Neural cell (in vitro differentiated cells): Measurements from ENCODE around the gene BARHL2. TPM values are rescaled to one million over a fixed set of nuclear protein-coding genes. Genes with fewer than 3 reads are reported as not detected.

Experiments
- H2AFZ ChIP-seq: fragments of 200-600, 300-800 bp; sonication (generic), shearing (Covaris generic); 2 replicates; pipeline ENCODE4 v1.6.0; 2014; ENCODE audit warnings: low read depth, mild to moderate bottlenecking, antibody characterized with exemption, low read length, moderate library complexity
- H3F3A ChIP-seq: fragments of 200-600 bp; shearing (Covaris generic); 2 replicates; pipeline ENCODE4 v1.6.1; 2016; ENCODE audit warnings: mild to moderate bottlenecking, moderate library complexity, mixed read lengths, antibody characterized with exemption, low read length; ENCODE audit not compliant: insufficient read depth, poor library complexity, severe bottlenecking
- H3K27ac ChIP-seq: fragments of 200-600, 300-800 bp; sonication (generic), shearing (Covaris generic); 2 replicates; pipeline ENCODE4 v1.5.1; 2014; ENCODE audit warnings: mild to moderate bottlenecking, low read length, moderate library complexity
- H3K27me3 ChIP-seq: fragments of 300-800, 200-600 bp; sonication (generic), shearing (Covaris generic); 2 replicates; pipeline ENCODE4 v1.6.0; 2014; ENCODE audit warnings: mild to moderate bottlenecking, low read depth, low read length, moderate library complexity; ENCODE audit not compliant: insufficient read depth
- H3K36me3 ChIP-seq: fragments of 300-800, 200-600 bp; sonication (generic), shearing (Covaris generic); 2 replicates; pipeline ENCODE4 v1.5.1; 2014; ENCODE audit warnings: mild to moderate bottlenecking, antibody characterized with exemption, low read length, moderate library complexity; ENCODE audit not compliant: insufficient read depth
- H3K4me2 ChIP-seq: fragments of 300-800, 200-600 bp; sonication (generic), shearing (Covaris generic); 2 replicates; pipeline ENCODE4 v1.6.0; 2014; ENCODE audit warnings: mild to moderate bottlenecking, low read length
- H3K4me3 ChIP-seq: fragments of 300-800, 200-600 bp; sonication (generic), shearing (Covaris generic); 2 replicates; pipeline ENCODE4 v1.5.1; 2014; ENCODE audit warnings: mild to moderate bottlenecking, low read length, moderate library complexity
- H3K79me2 ChIP-seq: fragments of 200-600 bp; shearing (Covaris generic); replicated peaks from 2 replicates; pipeline ENCODE4 v1.6.0; 2014; ENCODE audit warnings: mild to moderate bottlenecking, low read length, moderate library complexity; ENCODE audit not compliant: insufficient read depth
- H3K9ac ChIP-seq: fragments of 300-800, 200-600 bp; sonication (generic), shearing (Covaris generic); 2 replicates; pipeline ENCODE4 v1.6.1; 2016; ENCODE audit warnings: mild to moderate bottlenecking, low read length, mixed read lengths
- H3K9me2 ChIP-seq: fragments of 200-600 bp; shearing (Covaris generic); 2 replicates; pipeline ENCODE4 v1.6.1; 2016; ENCODE audit warnings: mild to moderate bottlenecking, low read length, mixed read lengths; ENCODE audit not compliant: insufficient read depth
- H3K9me3 ChIP-seq: fragments of 200-600, 300-800 bp; sonication (generic), shearing (Covaris generic); 2 replicates; pipeline ENCODE4 v1.6.1; 2016; ENCODE audit warnings: mild to moderate bottlenecking, mixed run types, low read length, moderate library complexity, mixed read lengths
- H4K20me1 ChIP-seq: fragments of 200-600 bp; shearing (Covaris generic); 2 replicates; pipeline ENCODE4 v1.6.1; 2016; ENCODE audit warnings: mild to moderate bottlenecking, mixed run types; ENCODE audit not compliant: insufficient read depth
- CTCF ChIP-seq: fragments of 450-650 bp; IDR thresholded peaks from 2 replicates; pipeline ENCODE4 v1.5.1; 2014; ENCODE audit warnings: antibody characterized with exemption, mild to moderate bottlenecking, moderate library complexity; ENCODE audit not compliant: poor library complexity, severe bottlenecking
- EP300 ChIP-seq: fragments of 450-650 bp; conservative IDR thresholded peaks from 2 replicates; pipeline ENCODE4 v1.6.1; 2014; ENCODE audit warnings: antibody characterized with exemption, mild to moderate bottlenecking, moderate library complexity; ENCODE audit not compliant: poor library complexity, severe bottlenecking
- EZH2 ChIP-seq: fragments of 200-600, 300-800 bp; shearing (Covaris generic), sonication (generic); IDR thresholded peaks from 2 replicates; pipeline ENCODE4 v1.6.1; 2014; ENCODE audit warnings: antibody characterized with exemption, low read length, borderline replicate concordance, mild to moderate bottlenecking; ENCODE audit not compliant: insufficient read depth, poor library complexity, severe bottlenecking
- MXI1 ChIP-seq: fragments of 450-650 bp; conservative IDR thresholded peaks from 2 replicates; pipeline ENCODE4 v1.6.1; 2014; ENCODE audit warnings: antibody characterized with exemption, mild to moderate bottlenecking; ENCODE audit not compliant: poor library complexity, severe bottlenecking
- POLR2AphosphoS5 ChIP-seq: IDR thresholded peaks from 2 replicates; pipeline ENCODE4 v1.6.1; 2012
- RAD21 ChIP-seq: fragments of 450-650 bp; conservative IDR thresholded peaks from 2 replicates; pipeline ENCODE4 v1.6.1; 2014; ENCODE audit warnings: antibody characterized with exemption, mild to moderate bottlenecking, moderate library complexity
- REST ChIP-seq: IDR thresholded peaks from 2 replicates; pipeline ENCODE4 v1.6.1; 2012; ENCODE audit warnings: borderline replicate concordance
- SMC3 ChIP-seq: fragments of 450-650 bp; conservative IDR thresholded peaks from 2 replicates; pipeline ENCODE4 v1.6.1; 2014; ENCODE audit warnings: antibody characterized with exemption, mild to moderate bottlenecking, moderate library complexity; ENCODE audit not compliant: poor library complexity
- TAF1 ChIP-seq: IDR thresholded peaks from 2 replicates; pipeline ENCODE4 v1.6.1; 2012; ENCODE audit warnings: low read depth
- polyA plus RNA-seq: library from polyadenylated mRNA; depleted of rRNA; stranded (reverse); fragments of >200 nt; gene quantifications from 2 replicates; pipeline ENCODE4 v1.2.3, GENCODE V29; 2014

Gene BARHL2
- polyA plus RNA-seq, 1 donor from 2014 or later, result not detected

- no peak overlapping the region for H2AFZ ChIP-seq
- H3F3A ChIP-seq, result no peaks in the 10 kb centered on the region
- no peaks in the 10 kb centered on the region for H3K9me2 ChIP-seq
- no peak overlapping the region for H3K9ac ChIP-seq
- H3K4me3 ChIP-seq, result no peak overlapping the region
- H3K9me3 ChIP-seq, result no peaks in the 10 kb centered on the region
- no peak overlapping the region for H3K27ac ChIP-seq
- no peak overlapping the region for H3K4me2 ChIP-seq
- no peaks in the 10 kb centered on the region for H3K36me3 ChIP-seq
- no peaks in the 10 kb centered on the region for H3K79me2 ChIP-seq
- no peak for TF ChIP-seq EP300
- TF ChIP-seq SMC3, result no peak
- TF ChIP-seq CTCF, result no peak
- TF ChIP-seq EZH2, result no peak
- no peak for TF ChIP-seq REST
- no peak for TF ChIP-seq RAD21
- no peak for TF ChIP-seq POLR2AphosphoS5
- TF ChIP-seq MXI1, result no peak
- no peak for TF ChIP-seq TAF1
- H4K20me1 ChIP-seq, result no peaks in the 10 kb centered on the region
- H3K27me3 ChIP-seq, result no peaks in the 10 kb centered on the region
These were observed 29.4 kb downstream of the BARHL2 start for GRCh38 chr1:90687747-90688146.

GRCh38 chr1:90675161-90675847, 41.8 kb downstream of the BARHL2 start:
- Histone ChIP-seq H3K9ac (no peak overlapping the region), H4K20me1 (no peaks in the 10 kb centered on the region), H3K4me3 (no peak overlapping the region), H3K27me3 (no peaks in the 10 kb centered on the region), H3K36me3 (no peaks in the 10 kb centered on the region), H3K9me3 (no peaks in the 10 kb centered on the region), H3K27ac (no peak overlapping the region), H3K9me2 (no peaks in the 10 kb centered on the region), H2AFZ (no peak overlapping the region), H3K4me2 (no peak overlapping the region), H3F3A (no peaks in the 10 kb centered on the region), H3K79me2 (no peaks in the 10 kb centered on the region)
- no peak for TF ChIP-seq EP300
- no peak for TF ChIP-seq CTCF
- TF ChIP-seq SMC3, result no peak
- no peak for TF ChIP-seq RAD21
- no peak for TF ChIP-seq REST
- no peak for TF ChIP-seq POLR2AphosphoS5
